NCI-H2196 treated with DMSO at 0.1 percent for 48 hours (cell line): ENCODE results near the gene CHMP6.

Source experiments
- DNase-seq: peaks from one replicate; lab custom pipeline; 2025; ENCODE audit not compliant: unreplicated experiment; lab: John Stamatoyannopoulos, UW

Gene CHMP6

GRCh38 chr17:80956321-80957190 lies 35.1 kb upstream of the CHMP6 start:
- no peak for DNase-seq

GRCh38 chr17:80957461-80957941 lies 34.1 kb upstream of the CHMP6 start:
- no peak for DNase-seq

- no peak for DNase-seq
Measured at GRCh38 chr17:80959330-80960036, 32.2 kb upstream of the CHMP6 start.

- DNase-seq: no peak
Measured at GRCh38 chr17:80960037-80960796, 31.4 kb upstream of the CHMP6 start.

GRCh38 chr17:80960797-80961452 lies 30.7 kb upstream of the CHMP6 start:
- no peak for DNase-seq

GRCh38 chr17:80961541-80962330 lies 29.9 kb upstream of the CHMP6 start:
- no peak for DNase-seq

- DNase-seq: no peak
Measured at GRCh38 chr17:80962356-80963329, 29.0 kb upstream of the CHMP6 start.

- DNase-seq: no peak
Measured at GRCh38 chr17:80963812-80964543, 27.7 kb upstream of the CHMP6 start.

GRCh38 chr17:80964544-80964856 lies 27.1 kb upstream of the CHMP6 start:
- no peak for DNase-seq

GRCh38 chr17:80964859-80965580 lies 26.6 kb upstream of the CHMP6 start:
- no peak for DNase-seq

GRCh38 chr17:80965606-80966005 lies 26.0 kb upstream of the CHMP6 start:
- no peak for DNase-seq

GRCh38 chr17:80967404-80967872 lies 24.2 kb upstream of the CHMP6 start:
- DNase-seq: no peak

- DNase-seq: no peak
Measured at GRCh38 chr17:80968602-80969029, 23.0 kb upstream of the CHMP6 start.

GRCh38 chr17:80969030-80969673 lies 22.5 kb upstream of the CHMP6 start:
- no peak for DNase-seq

- DNase-seq: no peak
Measured at GRCh38 chr17:80969674-80970043, 22.0 kb upstream of the CHMP6 start.

- DNase-seq: no peak
Measured at GRCh38 chr17:80970044-80970761, 21.4 kb upstream of the CHMP6 start.
